CD4-positive, alpha-beta T cell (primary cell): ENCODE results near the gene MORC3. TPM values are rescaled to one million over a fixed set of nuclear protein-coding genes. Genes with fewer than 3 reads are reported as not detected.
A peak's percentile ranks its signal among the peaks of the same experiment; 100 is the strongest.

Experiments
- ATAC-seq: fragments of 200-7000 bp; cut with Tn5 transposase; one replicate; pipeline ENCODE4 v1.10.0; 2022; ENCODE audit warnings: mild to moderate bottlenecking; ENCODE audit not compliant: poor library complexity
- CTCF ChIA-PET: fragments of 350-600 bp; sonication (Branson Sonifier 250); formaldehyde crosslinking; loops from one replicate; lab custom pipeline; 2021; ENCODE audit warnings: antibody characterized with exemption, inconsistent platforms; lab: Charles Lee
- POLR2A ChIA-PET: fragments of 350-600 bp; sonication (Branson Sonifier 250); formaldehyde crosslinking; loops from one replicate; lab custom pipeline; 2021; ENCODE audit warnings: antibody characterized with exemption, inconsistent platforms; lab: Charles Lee
- DNase-seq, 14 experiments: peaks; one replicate each; pipeline ENCODE4 v3.0.0-alpha.2; 2013 to 2020; ENCODE audit warnings: mixed read lengths in 2 of 14
- H3K27ac ChIP-seq, 2 donors: one replicate each; pipeline versions ENCODE4 v1.5.1 to v1.7.0; 2013; ENCODE audit warnings: low read length in 2 of 2, low read depth in 1 of 2, mild to moderate bottlenecking in 1 of 2
- H3K27me3 ChIP-seq, 2 experiments: 1 replicate in 1 of 2; 2 replicates in 1 of 2; pipeline versions ENCODE4 v1.6.1 to v1.7.0; 2013; ENCODE audit warnings: low read length in 2 of 2, control low read depth in 1 of 2, mild to moderate bottlenecking in 1 of 2, moderate library complexity in 1 of 2; ENCODE audit not compliant: insufficient read depth in 2 of 2, control insufficient read depth in 1 of 2
- H3K36me3 ChIP-seq: one replicate; pipeline ENCODE4 v1.6.1; 2013; ENCODE audit warnings: low read length, control low read depth; ENCODE audit not compliant: insufficient read depth
- H3K4me1 ChIP-seq: one replicate; pipeline ENCODE4 v1.6.1; 2013; ENCODE audit warnings: low read length, control low read depth; ENCODE audit not compliant: insufficient read depth
- H3K4me3 ChIP-seq: one replicate; pipeline ENCODE4 v1.5.1; 2013; ENCODE audit warnings: mild to moderate bottlenecking, low read length, moderate library complexity
- H3K9me3 ChIP-seq, 2 experiments: 1 replicate in 1 of 2; 2 replicates in 1 of 2; pipeline versions ENCODE4 v1.6.1 to v1.7.0; 2013; ENCODE audit warnings: low read length in 2 of 2, mild to moderate bottlenecking in 2 of 2, control low read depth in 1 of 2, moderate library complexity in 1 of 2; ENCODE audit not compliant: control insufficient read depth in 1 of 2, insufficient read depth in 1 of 2
- H3K27ac Mint-ChIP-seq: one replicate; pipeline ENCODE4 v1.8.0; 2020; ENCODE audit warnings: mixed read lengths
- H3K27me3 Mint-ChIP-seq: one replicate; pipeline ENCODE4 v1.8.0; 2021; ENCODE audit warnings: mixed read lengths
- H3K36me3 Mint-ChIP-seq: one replicate; pipeline ENCODE4 v1.8.0; 2021; ENCODE audit warnings: low read depth, mixed read lengths
- H3K4me1 Mint-ChIP-seq: one replicate; pipeline ENCODE4 v1.8.0; 2021; ENCODE audit warnings: low read depth, mixed read lengths
- H3K4me3 Mint-ChIP-seq: one replicate; pipeline ENCODE4 v1.8.0; 2020; ENCODE audit warnings: mild to moderate bottlenecking, mixed read lengths
- H3K9me3 Mint-ChIP-seq: one replicate; pipeline ENCODE4 v1.8.0; 2020; ENCODE audit warnings: mixed read lengths
- CTCF ChIP-seq: fragments of 200-600 bp; IDR thresholded peaks from one replicate; pipeline ENCODE4 v1.8.0; 2022; ENCODE audit warnings: antibody characterized with exemption, mild to moderate bottlenecking
- intact Hi-C, 2 experiments: fragments of 100-400 bp; cut with DNase I in 1 of 2; cut with micrococcal nuclease in 1 of 2; formaldehyde crosslinking; loops; one replicate each; pipeline versions ENCODE4 v1.15.1 to v1.9.0; 2023 to 2025; cut with DNase I, micrococcal nuclease
- total RNA-seq, 174 experiments: library from RNA in 2 of 174; stranded (reverse) in 2 of 174; gene quantifications; one replicate each; pipeline ENCODE4 v1.2.3 and lab custom pipeline; 2021 to 2026

Gene MORC3
- total RNA-seq, 2 experiments from 2014 or later: 70.2 to 71.0 TPM

GRCh38 chr21:36321325-36322082 is 1.5 kb downstream of the MORC3 start:
- POLR2A ChIA-PET: interaction anchor here (0.7 to 7.7 kb wide), 20 partner anchors 9 to 262 kb away, joined by 3 to 329 read pairs (median 8); partner anchors contain the start of genes CHAF1B, DOP1B and SETD4

DNA sequence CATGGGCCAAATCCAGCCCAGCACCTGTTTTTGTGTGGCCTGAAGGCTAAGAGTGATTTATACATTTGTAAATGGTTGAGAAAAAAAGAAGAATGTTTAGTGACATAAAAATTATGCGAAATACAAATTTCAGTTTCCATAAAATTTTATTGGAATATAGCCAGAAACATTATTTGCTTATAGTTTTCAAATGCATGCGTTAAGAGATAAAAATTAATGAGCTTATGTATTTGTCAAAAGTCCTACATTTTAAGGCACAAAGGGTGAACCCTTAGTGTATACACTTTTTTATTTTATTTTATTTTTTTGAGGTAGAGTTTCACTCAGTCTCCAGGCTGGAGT is 2.1 kb downstream of the MORC3 start:
- no peaks in the 10 kb centered on the region for H3K27me3 Mint-ChIP-seq
- POLR2A ChIA-PET: interaction anchor here (1.5 to 7.7 kb wide), 5 partner anchors 11 to 58 kb away, joined by 4 to 329 read pairs (median 9); no protein-coding TSS in a partner anchor
- peaks cover 55% of the 10 kb centered on the region for H3K36me3 Mint-ChIP-seq
- DNase-seq (no peak), ATAC-seq (no peak)
- peak overlapping the region; percentile 98 for H3K27ac Mint-ChIP-seq
- CTCF ChIA-PET: interaction anchor here (1.0 to 2.9 kb wide), 5 partner anchors 9 to 180 kb away, joined by 3 to 18 read pairs (median 6); no protein-coding TSS in a partner anchor
- Histone ChIP-seq H3K27ac (peak overlapping the region; percentile 81 to 96), H3K36me3 (peaks cover 10% of the 10 kb centered on the region), H3K4me1 (peaks cover 25% of the 10 kb centered on the region), H3K4me3 (peak overlapping the region; percentile 88), H3K27me3 (no peaks in the 10 kb centered on the region), H3K9me3 (peaks cover 0 to 2% of the 10 kb centered on the region in 2 experiments)
- peak overlapping the region; percentile 90 for H3K4me3 Mint-ChIP-seq
- peaks cover 44% of the 10 kb centered on the region for H3K4me1 Mint-ChIP-seq
- no peaks in the 10 kb centered on the region for H3K9me3 Mint-ChIP-seq
- no peak for TF ChIP-seq CTCF
- intact Hi-C loops: loop anchor here in 1 of 2 experiments (5.0 kb wide), 1 partner anchor 260 kb away; the partner anchor contains the start of gene SETD4

More at GRCh38 chr21:36321325-36322082, 1.5 kb downstream of the MORC3 start:
- H3K27me3 Mint-ChIP-seq: no peaks in the 10 kb centered on the region
- peaks cover 0 to 7% of the 10 kb centered on the region in 2 experiments for H3K9me3 ChIP-seq
- ATAC-seq (no peak), DNase-seq (peak in 4 of 14 experiments; percentile 23 to 48 (median 39))
- H3K4me3 ChIP-seq: peak overlapping the region; percentile 88
- peak overlapping the region; percentile 81 to 96 for H3K27ac ChIP-seq
- intact Hi-C loops: loop anchor here in 1 of 2 experiments (2.0 to 5.0 kb wide), 2 partner anchors 35 to 259 kb away; partner anchors contain the start of gene SETD4
- H3K4me1 Mint-ChIP-seq: peaks cover 42% of the 10 kb centered on the region
- no peaks in the 10 kb centered on the region for H3K9me3 Mint-ChIP-seq
- peaks cover 55% of the 10 kb centered on the region for H3K36me3 Mint-ChIP-seq
- no peaks in the 10 kb centered on the region for H3K27me3 ChIP-seq
- H3K36me3 ChIP-seq: peaks cover 10% of the 10 kb centered on the region
- peak overlapping the region; percentile 90 for H3K4me3 Mint-ChIP-seq
- H3K27ac Mint-ChIP-seq: peak overlapping the region; percentile 98
- CTCF ChIA-PET: interaction anchor here (1.0 to 2.9 kb wide), 8 partner anchors 9 to 180 kb away, joined by 3 to 18 read pairs (median 5); no protein-coding TSS in a partner anchor
- H3K4me1 ChIP-seq: peaks cover 22% of the 10 kb centered on the region
- TF ChIP-seq CTCF: no peak

DNA sequence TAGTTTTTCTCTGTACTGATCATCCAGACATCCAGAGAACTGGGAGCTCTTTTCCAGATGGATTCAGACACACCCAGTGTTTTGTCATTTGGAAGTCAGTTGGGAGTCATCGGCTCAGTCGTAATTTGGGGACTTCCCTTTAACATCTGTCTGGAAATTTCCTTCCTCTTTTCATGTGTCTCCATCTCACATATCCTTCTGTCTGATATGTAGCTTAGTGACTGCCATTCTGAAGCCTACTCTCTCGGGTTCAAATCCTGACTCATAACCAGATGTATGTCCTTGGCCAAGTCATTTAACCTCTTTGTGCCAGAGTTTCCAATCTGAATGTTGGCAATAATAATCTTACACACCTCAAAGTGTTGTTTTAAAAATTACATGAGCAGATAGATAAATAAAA is 3.0 kb downstream of the MORC3 start:
- Mint-ChIP-seq H3K4me3 (peak overlapping the region; percentile 61), H3K36me3 (peaks cover 61% of the 10 kb centered on the region), H3K9me3 (no peaks in the 10 kb centered on the region), H3K4me1 (peaks cover 44% of the 10 kb centered on the region), H3K27me3 (no peaks in the 10 kb centered on the region), H3K27ac (peak overlapping the region; percentile 98)
- intact Hi-C loops: loop anchor here in 1 of 2 experiments (5.0 kb wide), 1 partner anchor 261 kb away; the partner anchor contains the start of gene SETD4
- H3K4me3 ChIP-seq: no peak overlapping the region
- H3K27ac ChIP-seq: peak overlapping the region in 1 of 2 donors; percentile 3
- ChIA-PET POLR2A (interaction anchor here (0.7 to 7.7 kb wide), 4 partner anchors 10 to 167 kb away, joined by 3 to 329 read pairs (median 148); no protein-coding TSS in a partner anchor), CTCF (interaction anchor here (0.9 to 1.9 kb wide), 4 partner anchors 35 to 181 kb away, joined by 3 to 7 read pairs (median 4); no protein-coding TSS in a partner anchor)
- peaks cover 29% of the 10 kb centered on the region for H3K4me1 ChIP-seq
- H3K27me3 ChIP-seq: no peaks in the 10 kb centered on the region
- ATAC-seq (no peak), DNase-seq (peak in 2 of 14 experiments; percentile 54 to 60)
- no peaks in the 10 kb centered on the region for H3K9me3 ChIP-seq
- peaks cover 10% of the 10 kb centered on the region for H3K36me3 ChIP-seq
- TF ChIP-seq CTCF: no peak
